Anterior cingulate cortex (tissue), 58 donors: ENCODE data around the gene VWA8.
A peak's percentile ranks its signal among the peaks of the same experiment; 100 is the strongest.
"Not testable (repeated sequence)": the region's sequence is repeated elsewhere in the genome, so short reads cannot be mapped to it uniquely, and the experiment has no call there.

Source experiments
- DNase-seq, 58 donors: peaks; one replicate each; lab custom pipeline; 2025; lab: John Stamatoyannopoulos, UW

VWA8 gene

DNA sequence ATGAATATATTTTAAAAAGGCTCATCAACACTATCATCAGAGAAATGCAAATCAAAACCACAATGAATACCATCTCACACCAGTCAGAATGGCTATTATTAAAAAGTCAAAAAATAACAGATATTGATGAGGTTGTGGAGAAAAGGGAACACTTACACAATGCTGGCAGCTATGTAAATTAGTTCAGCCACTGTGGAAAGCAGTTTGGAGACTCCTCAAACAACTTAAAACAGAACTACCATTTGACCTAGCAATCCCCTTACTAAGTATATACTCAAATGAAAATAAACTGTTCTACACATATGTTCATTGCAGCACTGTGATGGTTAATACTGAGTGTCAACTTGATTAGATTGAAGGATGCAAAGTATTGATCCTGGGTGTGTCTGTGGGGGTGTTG, 98.2 kb downstream of the VWA8 start:
- DNase-seq, result not testable (repeated sequence)

DNA sequence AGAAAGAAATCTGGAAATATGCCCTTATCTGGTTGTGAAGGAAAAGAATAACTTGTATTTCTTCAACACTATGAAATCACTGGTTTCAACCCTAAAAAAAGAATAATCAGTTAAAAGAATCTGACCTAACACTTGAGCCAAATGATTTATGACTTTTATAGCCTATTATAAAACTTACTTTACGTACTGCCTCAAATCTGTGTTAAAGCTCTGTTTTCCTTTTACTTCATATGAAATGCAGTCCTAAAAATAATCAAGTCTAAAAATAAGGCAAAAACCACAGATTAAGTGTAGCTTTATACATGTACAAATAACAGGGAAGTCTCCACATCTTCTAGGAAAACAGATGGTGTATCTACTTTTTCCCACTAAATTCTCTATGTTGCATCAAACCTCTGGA, 101.3 kb downstream of the VWA8 start:
- no peak for DNase-seq

DNA sequence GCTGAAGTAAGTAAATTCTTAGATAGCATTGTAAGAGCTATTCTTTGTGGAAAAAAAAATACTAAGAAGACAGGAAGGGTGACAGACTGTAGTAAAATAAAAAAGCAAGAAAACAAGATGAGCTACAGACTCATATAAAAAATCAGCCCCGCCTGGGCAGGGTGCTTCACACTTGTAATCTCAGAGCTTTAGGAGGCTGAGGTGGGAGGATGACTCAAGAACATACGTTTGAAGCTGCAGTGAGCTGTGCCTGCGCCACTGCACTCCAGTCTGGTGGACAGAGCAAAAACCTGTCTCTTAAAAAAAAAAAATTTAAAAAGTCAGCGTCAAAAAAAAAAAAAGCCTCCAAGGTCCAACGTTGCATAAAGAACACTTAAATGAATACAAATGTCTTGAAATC, 102.1 kb downstream of the VWA8 start:
- no peak for DNase-seq

DNA sequence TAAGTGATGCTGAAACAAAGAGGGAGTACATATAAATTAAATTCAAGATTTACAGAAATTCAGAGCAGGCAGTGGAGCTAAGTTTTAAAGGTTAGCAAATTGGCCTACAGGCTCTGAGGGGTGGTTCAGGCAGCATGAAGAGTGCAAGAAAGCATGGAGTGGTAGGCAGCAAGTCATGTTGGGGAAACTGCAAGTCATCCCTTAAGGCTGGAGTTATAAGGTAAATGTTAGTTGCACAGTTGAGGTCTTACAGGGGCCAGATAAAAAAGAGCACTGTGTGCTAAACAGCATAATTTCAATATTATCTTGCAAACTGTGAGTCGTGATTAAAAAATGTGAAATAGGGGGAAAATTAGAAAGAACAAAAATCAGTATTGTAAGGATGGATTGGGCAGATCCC, 106.2 kb downstream of the VWA8 start:
- DNase-seq, result no peak

DNA sequence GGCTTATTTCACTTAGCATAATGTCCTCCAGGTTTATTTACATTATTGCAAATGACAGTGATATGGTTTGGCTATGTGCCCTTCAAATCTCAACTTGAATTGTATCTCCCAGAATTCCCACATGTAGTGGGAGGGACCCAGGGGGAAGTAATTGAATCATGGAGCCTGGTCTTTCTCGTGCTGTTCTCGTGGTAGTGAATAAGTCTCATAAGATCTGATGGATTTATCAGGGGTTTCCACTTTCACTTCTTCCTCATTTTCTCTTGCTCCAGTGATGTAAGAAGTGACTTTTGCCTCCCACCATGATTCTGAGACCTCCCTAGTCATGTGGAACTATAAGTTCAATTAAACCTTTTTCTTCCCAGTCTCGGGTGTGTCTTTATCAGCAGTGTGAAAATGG, 109.6 kb downstream of the VWA8 start:
- no peak for DNase-seq

DNA sequence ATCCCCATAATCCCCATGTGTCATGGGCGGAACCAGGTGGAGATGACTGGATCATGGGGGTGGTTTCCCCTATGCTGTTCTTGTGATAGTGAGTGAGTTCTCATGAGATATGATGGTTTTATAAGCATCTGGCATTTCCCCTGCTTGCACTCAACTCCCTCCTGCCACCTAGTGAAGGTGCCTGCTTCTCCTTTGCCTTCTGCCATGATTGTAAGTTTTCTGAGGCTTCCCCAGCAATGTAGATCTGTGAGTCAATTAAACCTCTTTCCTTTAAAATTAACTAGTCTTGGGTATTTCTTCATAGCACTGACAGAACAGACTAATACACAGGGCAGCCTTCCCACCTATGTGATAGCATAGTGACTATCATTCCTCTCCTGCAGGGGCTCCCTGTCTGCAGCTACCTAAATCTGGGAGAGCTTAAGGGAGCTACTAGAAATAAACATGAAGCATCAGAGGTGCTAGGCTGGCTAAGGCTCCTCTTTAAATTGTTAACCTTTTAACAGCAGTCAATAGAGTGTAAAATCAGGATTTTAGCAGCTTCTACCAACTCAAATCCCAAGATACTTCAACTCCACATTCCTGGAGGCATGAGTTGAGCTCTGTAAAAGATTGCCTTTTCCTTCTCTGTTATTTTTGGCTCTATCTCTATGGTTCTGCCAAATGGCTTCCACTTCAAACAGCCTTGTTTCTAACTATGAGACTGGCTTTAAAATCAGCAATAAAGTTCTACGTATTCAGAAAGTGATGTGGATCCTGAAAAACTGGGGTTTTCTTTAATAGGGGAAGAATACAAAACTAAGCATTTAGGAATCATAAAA, 112.3 kb downstream of the VWA8 start:
- DNase-seq, result no peak

DNA sequence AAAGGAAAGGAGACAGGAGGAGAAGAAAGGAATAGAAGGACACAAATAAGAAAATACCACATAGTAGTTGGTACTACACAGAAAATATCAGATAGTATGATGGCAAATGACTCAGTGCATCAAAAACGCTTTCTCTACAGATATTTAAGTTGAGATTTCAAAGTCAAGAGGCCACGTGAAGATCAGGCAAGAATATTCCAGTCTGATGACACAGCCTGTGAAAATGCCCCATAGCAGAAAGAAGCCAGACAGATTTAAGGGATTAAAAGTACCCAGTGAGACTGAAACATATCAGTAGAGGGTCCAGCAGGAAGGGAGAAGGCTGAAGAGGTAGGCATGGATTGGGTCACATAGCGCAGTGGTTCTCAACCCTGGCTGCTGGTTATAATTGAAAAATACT, 113.7 kb downstream of the VWA8 start:
- DNase-seq, result no peak

GRCh38 chr13:41842036-41842620, 118.8 kb downstream of the VWA8 start:
- DNase-seq, result no peak

DNA sequence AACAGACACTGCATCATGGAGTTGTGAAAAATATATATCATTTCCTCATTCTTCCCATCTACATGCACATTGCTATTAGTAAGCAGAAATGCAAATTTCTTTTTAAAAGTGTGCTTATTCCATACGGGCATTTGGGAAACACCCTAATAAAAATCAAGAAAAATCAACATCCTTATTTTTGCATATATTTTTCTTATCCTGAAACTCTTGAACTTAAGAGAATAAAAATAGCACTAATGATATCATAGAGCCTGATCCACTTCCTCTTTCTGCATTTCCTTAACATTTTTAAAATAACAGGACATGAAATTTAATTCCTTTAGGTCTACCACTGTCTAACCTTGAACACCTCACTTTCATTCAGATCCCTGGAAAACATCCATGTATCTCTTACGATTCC, 123.3 kb downstream of the VWA8 start:
- no peak for DNase-seq

GRCh38 chr13:41835871-41836270, 125.0 kb downstream of the VWA8 start:
- no peak for DNase-seq

DNA sequence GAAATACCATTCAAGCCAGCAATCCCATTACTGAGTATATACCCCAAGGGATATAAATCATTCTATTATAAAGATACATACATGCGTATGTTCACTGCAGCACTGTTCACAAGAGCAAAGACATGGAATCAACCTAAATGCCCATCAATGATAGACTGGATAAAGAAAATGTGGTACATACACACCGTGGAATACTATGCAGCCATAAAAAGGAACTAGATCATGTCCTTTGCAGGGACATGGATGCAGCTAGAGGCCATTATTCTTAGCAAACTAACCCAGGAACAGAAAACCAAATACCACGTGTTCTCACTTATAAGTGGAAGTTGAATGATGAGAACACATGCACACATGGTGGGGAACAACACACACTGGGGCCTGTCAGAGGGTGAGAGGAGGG, 126.2 kb downstream of the VWA8 start:
- DNase-seq, result not testable (repeated sequence)

DNA sequence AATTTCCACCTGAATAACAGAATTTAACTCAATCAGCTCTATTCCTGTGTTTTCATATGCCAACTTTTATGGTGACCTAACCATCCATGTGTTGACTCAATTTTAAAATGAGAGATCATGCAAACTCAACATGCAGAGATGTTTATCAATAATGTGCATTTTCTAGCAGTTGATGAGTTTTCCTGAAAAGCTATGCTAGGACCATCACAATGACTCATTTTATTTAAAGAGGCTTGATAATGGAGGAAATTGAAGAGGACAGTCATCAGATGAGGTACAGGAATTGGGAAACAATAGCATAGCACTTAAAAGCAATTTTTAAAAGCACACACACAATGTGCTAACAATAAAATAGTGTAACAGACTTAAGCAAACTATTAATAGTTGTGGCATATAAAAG, 127.1 kb downstream of the VWA8 start:
- DNase-seq, result no peak

DNA sequence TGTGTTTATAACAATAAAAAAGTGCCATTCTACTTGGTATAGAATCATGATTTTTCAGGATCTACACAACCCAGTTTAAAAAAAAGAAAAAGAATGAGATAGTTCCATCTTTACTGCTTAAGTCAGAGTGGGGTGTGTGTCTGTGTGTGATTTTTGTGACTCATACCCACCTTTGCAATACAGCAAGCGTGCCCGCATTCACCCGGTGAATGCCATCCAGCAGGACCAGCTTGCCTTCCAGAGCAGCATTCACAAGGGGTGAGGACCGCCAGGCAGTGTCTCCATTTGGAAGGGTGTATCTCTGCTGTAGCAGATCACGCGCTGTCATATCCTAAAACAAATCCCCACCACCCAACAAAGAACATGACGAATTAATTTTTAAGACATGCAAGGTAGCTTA, 127.7 kb downstream of the VWA8 start:
- DNase-seq, result peak in 1 of 58 donors; percentile 3

GRCh38 chr13:41827507-41828213, 133.2 kb downstream of the VWA8 start:
- DNase-seq, result no peak

DNA sequence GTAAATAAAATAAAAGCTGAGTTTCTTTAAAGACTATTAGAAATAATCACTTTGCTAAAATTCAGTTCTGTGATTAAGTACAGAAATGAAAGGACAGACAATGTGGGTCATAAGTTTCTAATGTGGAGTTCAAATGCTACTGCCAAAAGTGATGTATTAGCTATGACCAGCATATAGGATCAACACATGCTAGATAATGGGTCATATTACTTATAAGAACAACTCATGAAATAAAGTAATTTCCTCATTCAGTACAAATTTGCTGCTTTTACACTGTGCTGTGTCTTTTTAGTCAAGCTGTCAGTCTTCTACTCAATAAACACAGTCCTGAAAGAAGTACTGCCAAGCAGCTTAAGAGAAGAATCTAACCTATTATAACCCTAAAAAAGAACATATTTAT, 135.2 kb downstream of the VWA8 start:
- no peak for DNase-seq

GRCh38 chr13:41823476-41823875, 137.4 kb downstream of the VWA8 start:
- DNase-seq, result no peak

- DNase-seq, result no peak
These were observed 138.3 kb downstream of the VWA8 start for GRCh38 chr13:41822560-41822959.

GRCh38 chr13:41821238-41821594, 139.7 kb downstream of the VWA8 start:
- no peak for DNase-seq

GRCh38 chr13:41820581-41821237, 140.2 kb downstream of the VWA8 start:
- no peak for DNase-seq

GRCh38 chr13:41816057-41816456, 144.9 kb downstream of the VWA8 start:
- no peak for DNase-seq

DNA sequence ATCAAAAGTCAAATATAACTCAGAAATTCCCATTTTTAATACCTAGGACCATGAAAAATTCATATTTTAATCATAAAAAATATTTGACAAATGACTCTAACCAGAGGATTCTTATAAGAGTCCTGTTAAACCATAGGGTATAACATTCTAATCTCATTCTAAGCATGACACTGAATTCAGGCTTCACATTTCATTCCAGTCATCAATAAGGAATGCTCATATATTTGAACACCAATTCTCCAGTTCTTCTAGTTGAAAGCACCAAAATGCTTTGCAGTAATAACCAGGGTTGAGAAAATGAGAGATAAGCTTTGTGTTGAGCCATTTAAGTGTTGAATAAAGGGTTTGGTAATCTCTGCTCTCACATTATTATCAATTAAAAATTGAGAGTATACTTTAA, 147.5 kb downstream of the VWA8 start:
- DNase-seq, result no peak
